H1 (cell line): ENCODE data around the gene GPX4. TPM values are rescaled to one million over a fixed set of nuclear protein-coding genes. Genes with fewer than 3 reads are reported as not detected.

Experiments
- CTCF ChIA-PET: fragments of 300-600 bp; sonication (Branson Sonifier 250); formaldehyde crosslinking; loops from one replicate; lab custom pipeline; 2021; ENCODE audit not compliant: partially characterized antibody; lab: Charles Lee
- POLR2A ChIA-PET: fragments of 300-600 bp; sonication (Branson Sonifier 250); formaldehyde crosslinking; loops from one replicate; lab custom pipeline; 2021; ENCODE audit warnings: inconsistent platforms; ENCODE audit not compliant: partially characterized antibody; lab: Charles Lee
- DNase-seq, 2 experiments: peaks; one replicate each; pipeline versions ENCODE4 v3.0.0 to v3.0.0-alpha.2; 2010 to 2022; ENCODE audit warnings: low spot score in 2 of 2, low read depth in 1 of 2, mixed read lengths in 1 of 2
- FAIRE-seq: peaks from 2 replicates; lab custom pipeline; 2011; peaks lifted over from hg19 to GRCh38; lab: Jason Lieb, UNC
- H2AFZ ChIP-seq: 2 replicates; pipeline ENCODE4 v1.8.1; 2012; ENCODE audit warnings: low read length, inconsistent platforms
- H2AK5ac ChIP-seq: 2 replicates; pipeline ENCODE4 v1.6.1; 2013; ENCODE audit warnings: low read depth, low read length
- H2BK120ac ChIP-seq: replicated peaks from 2 replicates; pipeline ENCODE3; 2013; ENCODE audit warnings: low read depth, low read length, inconsistent platforms
- H2BK12ac ChIP-seq: 2 replicates; pipeline ENCODE4 v1.6.1; 2013; ENCODE audit warnings: low read depth, low read length
- H2BK15ac ChIP-seq: 2 replicates; pipeline ENCODE4 v1.6.1; 2013; ENCODE audit warnings: low read length
- H2BK20ac ChIP-seq: 2 replicates; pipeline ENCODE4 v1.6.1; 2013; ENCODE audit warnings: low read length
- H2BK5ac ChIP-seq: 2 replicates; pipeline ENCODE4 v1.6.1; 2013; ENCODE audit warnings: low read depth, low read length
- H3K14ac ChIP-seq: 2 replicates; pipeline ENCODE4 v1.6.1; 2013; ENCODE audit warnings: inconsistent platforms; ENCODE audit not compliant: insufficient read length
- H3K18ac ChIP-seq: 2 replicates; pipeline ENCODE4 v1.6.1; 2013; ENCODE audit warnings: low read length; ENCODE audit errors: extremely low read depth
- H3K23ac ChIP-seq: 2 replicates; pipeline ENCODE4 v1.6.1; 2013; ENCODE audit warnings: inconsistent platforms; ENCODE audit not compliant: insufficient read length
- H3K23me2 ChIP-seq: 2 replicates; pipeline ENCODE4 v1.6.1; 2013; ENCODE audit warnings: low read depth, low read length
- H3K27ac ChIP-seq: 2 replicates; pipeline ENCODE4 v1.6.1; 2011; ENCODE audit warnings: low read depth, low read length, inconsistent platforms
- H3K27me3 ChIP-seq, 4 experiments: replicated peaks in 1 of 4; 1 replicate in 1 of 4; 2 replicates in 3 of 4; pipeline versions ENCODE4 v1.6.1 to v1.8.1; 2011 to 2013; ENCODE audit warnings: low read length in 3 of 4, mild to moderate bottlenecking in 3 of 4, inconsistent platforms in 2 of 4, mixed read lengths in 2 of 4, moderate library complexity in 1 of 4; ENCODE audit not compliant: control insufficient read depth in 3 of 4, insufficient read depth in 3 of 4; ENCODE audit errors: extremely low read depth in 1 of 4
- H3K36me3 ChIP-seq, 4 experiments: 2 replicates each; pipeline versions ENCODE4 v1.6.1 to v1.8.1; 2011 to 2013; ENCODE audit warnings: mild to moderate bottlenecking in 4 of 4, low read length in 3 of 4, moderate library complexity in 2 of 4, control low read depth in 1 of 4, inconsistent platforms in 1 of 4; ENCODE audit not compliant: insufficient read depth in 4 of 4, control insufficient read depth in 2 of 4
- H3K4ac ChIP-seq: replicated peaks from 2 replicates; pipeline ENCODE3; 2013; ENCODE audit warnings: low read length, low read depth, mixed read lengths, inconsistent platforms; ENCODE audit not compliant: insufficient read length
- H3K4me1 ChIP-seq, 4 experiments: replicated peaks in 1 of 4; 1 replicate in 1 of 4; 2 replicates in 3 of 4; pipeline versions ENCODE4 v1.6.1 to v1.8.1; 2011 to 2013; ENCODE audit warnings: low read length in 3 of 4, inconsistent platforms in 2 of 4, mixed read lengths in 1 of 4; ENCODE audit not compliant: insufficient read depth in 4 of 4, control insufficient read depth in 3 of 4
- H3K4me2 ChIP-seq, 2 experiments: 2 replicates each; pipeline versions ENCODE4 v1.6.1 to v1.8.1; 2011 to 2013; ENCODE audit warnings: low read depth in 2 of 2, low read length in 2 of 2, control low read depth in 1 of 2, inconsistent platforms in 1 of 2, mild to moderate bottlenecking in 1 of 2; ENCODE audit not compliant: insufficient read depth in 1 of 2
- H3K4me3 ChIP-seq, 4 experiments: fragments of 200-600, 300-600 bp in 1 of 4; sonication (generic), shearing (Covaris generic), sonication (Bioruptor Twin) in 1 of 4; 2 replicates each; pipeline versions ENCODE4 v1.5.1 to v1.8.1; 2011 to 2016; ENCODE audit warnings: low read length in 4 of 4, low read depth in 3 of 4, control low read depth in 2 of 4, inconsistent platforms in 2 of 4, mild to moderate bottlenecking in 2 of 4, mixed read lengths in 1 of 4, moderate library complexity in 1 of 4; ENCODE audit not compliant: insufficient read depth in 2 of 4; ENCODE audit errors: extremely low read depth in 1 of 4
- H3K56ac ChIP-seq: replicated peaks from 2 replicates; pipeline ENCODE3; 2013; ENCODE audit warnings: low read depth, mild to moderate bottlenecking, mixed read lengths, low read length, inconsistent platforms; ENCODE audit not compliant: insufficient read length
- H3K79me1 ChIP-seq: 2 replicates; pipeline ENCODE4 v1.6.1; 2013; ENCODE audit warnings: low read depth, low read length, control low read depth
- H3K79me2 ChIP-seq, 2 experiments: 2 replicates each; pipeline versions ENCODE4 v1.6.1 to v1.8.1; 2012 to 2013; ENCODE audit warnings: low read length in 2 of 2, mild to moderate bottlenecking in 2 of 2, inconsistent platforms in 1 of 2; ENCODE audit not compliant: insufficient read depth in 2 of 2, control insufficient read depth in 1 of 2
- H3K9ac ChIP-seq, 4 experiments: replicated peaks in 1 of 4; 1 replicate in 1 of 4; 2 replicates in 3 of 4; pipeline versions ENCODE4 v1.6.1 to v1.8.1; 2011 to 2013; ENCODE audit warnings: low read depth in 3 of 4, low read length in 3 of 4, control low read depth in 2 of 4, mild to moderate bottlenecking in 2 of 4, moderate library complexity in 2 of 4, inconsistent platforms in 1 of 4; ENCODE audit errors: extremely low read depth in 1 of 4
- H3K9me3 ChIP-seq, 2 experiments: 2 replicates each; pipeline versions ENCODE4 v1.6.1 to v1.8.1; 2012 to 2013; ENCODE audit warnings: mild to moderate bottlenecking in 2 of 2, moderate library complexity in 2 of 2, control low read depth in 1 of 2, inconsistent platforms in 1 of 2, low read depth in 1 of 2, low read length in 1 of 2, mixed read lengths in 1 of 2; ENCODE audit not compliant: insufficient read depth in 2 of 2
- H4K20me1 ChIP-seq, 2 experiments: replicated peaks in 1 of 2; 2 replicates each; pipeline versions ENCODE3 to v1.8.1; 2011 to 2013; ENCODE audit warnings: inconsistent platforms in 2 of 2, low read length in 2 of 2, mild to moderate bottlenecking in 1 of 2; ENCODE audit not compliant: insufficient read depth in 2 of 2, control insufficient read depth in 1 of 2
- H4K5ac ChIP-seq: 2 replicates; pipeline ENCODE4 v1.6.1; 2013; ENCODE audit warnings: low read length, low read depth, mixed read lengths, inconsistent platforms; ENCODE audit not compliant: insufficient read length
- H4K8ac ChIP-seq: 2 replicates; pipeline ENCODE4 v1.8.0; 2013; ENCODE audit warnings: mild to moderate bottlenecking, moderate library complexity, low read length, inconsistent platforms; ENCODE audit not compliant: insufficient read depth; ENCODE audit errors: extremely low read depth
- H4K91ac ChIP-seq: replicated peaks from 2 replicates; pipeline ENCODE3; 2013; ENCODE audit warnings: low read length, mixed read lengths, inconsistent platforms; ENCODE audit not compliant: insufficient read length
- ATF3 ChIP-seq: IDR thresholded peaks from 2 replicates; pipeline ENCODE4 v1.6.1; 2011; ENCODE audit warnings: low read depth, mild to moderate bottlenecking, low read length; ENCODE audit not compliant: insufficient read depth
- BCL11A ChIP-seq, 2 experiments: IDR thresholded peaks; one replicate each; pipeline ENCODE4 v1.6.1; 2011; ENCODE audit warnings: low read depth in 2 of 2, low read length in 2 of 2, mild to moderate bottlenecking in 2 of 2
- HDAC6 ChIP-seq: IDR thresholded peaks from one replicate; pipeline ENCODE4 v1.7.1; 2012; ENCODE audit warnings: low read depth, mild to moderate bottlenecking, inconsistent platforms, low read length, moderate library complexity
- JUN ChIP-seq: IDR thresholded peaks from 2 replicates; pipeline ENCODE4 v1.6.1; 2011; ENCODE audit warnings: low read depth, mild to moderate bottlenecking, improper control_type of control experiment, low read length
- MAX ChIP-seq: IDR thresholded peaks from 2 replicates; pipeline ENCODE4 v1.6.1; 2012; ENCODE audit warnings: inconsistent platforms
- PHF8 ChIP-seq: fragments of 200-600 bp; sonication (generic); conservative IDR thresholded peaks from 2 replicates; pipeline ENCODE4 v1.7.1; 2012; ENCODE audit warnings: low read depth, mild to moderate bottlenecking, inconsistent platforms, low read length, moderate library complexity
- POLR2AphosphoS5 ChIP-seq: IDR thresholded peaks from 2 replicates; pipeline ENCODE4 v1.6.1; 2011; ENCODE audit warnings: low read depth, low read length
- SAP30 ChIP-seq: fragments of 300-600 bp; sonication (generic); IDR thresholded peaks from 2 replicates; pipeline ENCODE4 v1.7.1; 2012; ENCODE audit warnings: low read length, moderate library complexity, mild to moderate bottlenecking, inconsistent platforms; ENCODE audit not compliant: insufficient read depth, insufficient replicate concordance
- SUZ12 ChIP-seq: fragments of 200-600 bp; sonication (generic); IDR thresholded peaks from 2 replicates; pipeline ENCODE4 v1.6.1; 2012; ENCODE audit warnings: mild to moderate bottlenecking, inconsistent platforms, low read length, moderate library complexity, mixed read lengths
- WGBS, 2 experiments: shearing (Covaris generic) in 1 of 2; methylation state at CpG; one replicate each; pipeline versions ENCODE4 v1.1.6 to v1.1.7; 2013 to 2015; ENCODE audit warnings: low lambda C conversion rate in 2 of 2, mixed read lengths in 2 of 2, inconsistent platforms in 1 of 2, low coverage in 1 of 2, missing lambda C conversion rate in 1 of 2; ENCODE audit not compliant: insufficient replicate concordance in 2 of 2, insufficient coverage in 1 of 2, insufficient read length in 1 of 2; ENCODE audit errors: extremely low coverage in 1 of 2, missing lambda C conversion rate in 1 of 2; 5-methylcytosine and 5-hydroxymethylcytosine counted together
- polyA plus RNA-seq, 7 experiments: library from polyadenylated mRNA; depleted of rRNA in 3 of 7; stranded (reverse) in 5 of 7; unstranded in 2 of 7; fragments of >200 nt in 5 of 7; fragments of 200-250 nt in 2 of 7; gene quantifications; 1 replicate in 5 of 7; 2 replicates in 1 of 7; 4 replicates in 1 of 7; pipeline versions ENCODE4 v1.2.1 to v1.2.3, GENCODE V29; 2011 to 2013; ENCODE audit warnings: missing spikeins in 2 of 7, mixed read lengths in 2 of 7
- total RNA-seq: library from RNA; stranded (reverse); fragmentation: NEBNext Ultra II Directional; extraction: Animal tissue kit (Norgen Biotek cat#: 25700); gene quantifications from 2 replicates; pipeline ENCODE4 v1.2.1, GENCODE V29; 2021

GPX4 gene
- total and polyA plus RNA-seq, 2 of the 8 experiments (the other 6 are each of a cell fraction or from before 2014, with no cell fraction given): 342 to 693 TPM

- Histone ChIP-seq H3K23me2 (peaks cover 5% of the 10 kb centered on the region), H3K9ac (no peak overlapping the region; a peak in 1 of 7 replicates), H2AFZ (no peak overlapping the region), H3K9me3 (no peaks in the 10 kb centered on the region), H4K20me1 (peaks cover 8 to 9% of the 10 kb centered on the region in 2 experiments), H3K4me3 (no peak overlapping the region), H2BK15ac (peak overlapping the region; percentile 61), H4K8ac (no peak overlapping the region), H3K4ac (peak overlapping the region; percentile 13), H3K56ac (no peak overlapping the region), H3K27ac (no peak overlapping the region), H2BK20ac (peak overlapping the region; percentile 72; the same call in 1 of the 2 replicates), H2BK12ac (0 out of 2 replicates have a peak overlapping the region, but pooled peaks have one; percentile 60), H3K27me3 (0 out of 7 replicates have a peak, but pooled peaks cover 0 to 2% (median 0%) of the 10 kb centered on the region in 4 experiments), H4K91ac (peak overlapping the region; percentile 7), H3K18ac (no peak overlapping the region), H3K4me1 (peaks cover 4 to 21% (median 9%) of the 10 kb centered on the region in 4 experiments), H3K23ac (no peak overlapping the region), H3K79me2 (peaks cover 8 to 16% of the 10 kb centered on the region in 2 experiments), H2AK5ac (peak overlapping the region; percentile 86; the same call in 1 of the 2 replicates), H2BK5ac (0 out of 2 replicates have a peak overlapping the region, but pooled peaks have one; percentile 24), H3K4me2 (no peak overlapping the region), H4K5ac (no peak overlapping the region), H3K36me3 (peaks cover 0 to 4% (median 1%) of the 10 kb centered on the region in 4 experiments; a peak in 2 of 8 replicates), H2BK120ac (no peak overlapping the region), H3K14ac (no peak overlapping the region), H3K79me1 (peaks cover 11% of the 10 kb centered on the region; the same call in 1 of the 2 replicates)
- 81% methylated on average over 15 of the region's 15 CpGs; no CpG with 5 or more reads in 1 of the 2 experiments for WGBS, 2 experiments
- no peak for DNase-seq
- TF ChIP-seq BCL11A (IDR thresholded peaks at IDR 0.05; ENCODE audit: low read depth in 2 of 2, low read length in 2 of 2): no peak
- TF ChIP-seq POLR2AphosphoS5: no peak
- TF ChIP-seq HDAC6: no peak
- no peak for TF ChIP-seq JUN
- TF ChIP-seq SUZ12: no peak
- TF ChIP-seq PHF8: no peak
- TF ChIP-seq SAP30: no peak
- TF ChIP-seq ATF3: no peak
- no peak for TF ChIP-seq MAX
- FAIRE-seq: no peak
- CTCF ChIA-PET: interaction anchor here (0.9 to 1.8 kb wide), 4 partner anchors 8 to 33 kb away, joined by 3 to 6 read pairs (median 5); no protein-coding TSS in a partner anchor
- POLR2A ChIA-PET: interaction anchor here (0.6 to 3.0 kb wide), 9 partner anchors 10 to 171 kb away, joined by 3 to 13 read pairs (median 5); partner anchors contain the start of gene CIRBP
Observed at GRCh38 chr19:1098177-1099051, 5.4 kb upstream of the GPX4 start.
